Measurements from ENCODE around the gene PRKAG2. TPM values are rescaled to one million over a fixed set of nuclear protein-coding genes. Genes with fewer than 3 reads are reported as not detected.

The PRKAG2 gene
- total and polyA plus RNA-seq, 2 experiments from 2014 or later, result 9.1 to 14.9 TPM

DNA sequence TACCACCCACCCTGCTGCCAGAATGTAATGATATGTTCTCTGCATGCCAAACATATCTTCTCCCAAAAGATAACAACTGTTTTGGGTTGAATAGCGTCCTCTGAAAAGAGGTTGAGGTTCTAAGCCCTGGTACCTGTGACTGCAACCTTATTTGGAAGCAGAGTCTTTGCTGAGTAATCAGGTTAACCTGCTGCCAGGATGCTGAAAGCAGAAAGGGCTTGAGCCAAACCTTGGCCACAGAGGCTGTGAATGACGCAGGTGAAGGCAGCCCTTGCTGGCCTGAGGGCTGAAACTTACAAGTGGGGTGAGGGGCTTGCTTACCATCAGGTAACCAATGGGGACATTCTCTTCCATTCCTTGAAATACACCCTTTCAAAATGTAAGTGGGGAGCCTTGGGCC, 205.4 kb downstream of the PRKAG2 start:
- Mint-ChIP-seq H3K36me3 (ENCODE audit: low read depth) (no peaks in the 10 kb centered on the region; the same call in 2 of the 3 replicates), H3K9me3 (peaks cover 6% of the 10 kb centered on the region; the same call in 2 of the 3 replicates), H3K27ac (no peak overlapping the region), H3K4me3 (no peak overlapping the region), H3K4me1 (peaks cover 19% of the 10 kb centered on the region), H3K27me3 (ENCODE audit: insufficient read depth, low read depth, poor library complexity) (peaks cover 4% of the 10 kb centered on the region)
- Histone ChIP-seq H3K4me1 (ENCODE audit: insufficient read depth) (no peaks in the 10 kb centered on the region; the same call in 1 of the 2 replicates), H3K27ac (ENCODE audit: low read depth) (no peak overlapping the region), H3K4me2 (no peak overlapping the region), H2AFZ (no peak overlapping the region), H4K20me1 (replicated peaks; ENCODE audit: insufficient read depth) (no peaks in the 10 kb centered on the region), H3K4me3 (no peak overlapping the region), H3K36me3 (ENCODE audit: insufficient read depth) (no peaks in the 10 kb centered on the region), H3K79me2 (replicated peaks; ENCODE audit: insufficient read depth) (no peaks in the 10 kb centered on the region), H3K9me2 (ENCODE audit: insufficient read depth) (no peaks in the 10 kb centered on the region), H3F3A (replicated peaks; ENCODE audit: low read depth) (no peaks in the 10 kb centered on the region), H3K27me3 (ENCODE audit: insufficient read depth) (no peaks in the 10 kb centered on the region)
- DNase-seq (ENCODE audit: low spot score) (peak; percentile 53), ATAC-seq (peak; percentile 84)
- TF ChIP-seq REST (IDR thresholded peaks at IDR 0.05; ENCODE audit: unreplicated experiment) (no peak), EZH2phosphoT487 (IDR thresholded peaks at IDR 0.05; ENCODE audit: unreplicated experiment) (no peak), ZNF331 (CRISPR knock-in tag; IDR thresholded peaks at IDR 0.05; ENCODE audit: low read depth) (no peak), NANOG (IDR thresholded peaks at IDR 0.05; ENCODE audit: borderline replicate concordance) (no peak)

GRCh38 chr7:151669762-151670161, 207.2 kb downstream of the PRKAG2 start:
- no peak overlapping the region for H3K27ac ChIP-seq (ENCODE audit: low read depth)
- H3K36me3 Mint-ChIP-seq (ENCODE audit: low read depth), result no peaks in the 10 kb centered on the region; the same call in 2 of the 3 replicates
- no peaks in the 10 kb centered on the region for H3K36me3 ChIP-seq (ENCODE audit: insufficient read depth)
- no peaks in the 10 kb centered on the region for H3K27me3 Mint-ChIP-seq (ENCODE audit: insufficient read depth, low read depth, poor library complexity)
- DNase-seq (ENCODE audit: low spot score) (no peak), ATAC-seq (no peak)
- no peak overlapping the region for H3K4me2 ChIP-seq
- H3K4me3 Mint-ChIP-seq, result no peak overlapping the region
- H4K20me1 ChIP-seq (replicated peaks; ENCODE audit: insufficient read depth), result no peaks in the 10 kb centered on the region
- H3K9me2 ChIP-seq (ENCODE audit: insufficient read depth), result no peaks in the 10 kb centered on the region
- peaks cover 6% of the 10 kb centered on the region; the same call in 2 of the 3 replicates for H3K9me3 Mint-ChIP-seq
- H3K4me3 ChIP-seq, result no peak overlapping the region
- H3K27me3 ChIP-seq (ENCODE audit: insufficient read depth), result no peaks in the 10 kb centered on the region
- no peaks in the 10 kb centered on the region for H3K79me2 ChIP-seq (replicated peaks; ENCODE audit: insufficient read depth)
- H3K4me1 ChIP-seq (ENCODE audit: insufficient read depth), result no peaks in the 10 kb centered on the region; the same call in 1 of the 2 replicates
- no peak overlapping the region for H2AFZ ChIP-seq
- no peak overlapping the region for H3K27ac Mint-ChIP-seq
- H3K4me1 Mint-ChIP-seq, result peaks cover 19% of the 10 kb centered on the region
- no peaks in the 10 kb centered on the region for H3F3A ChIP-seq (replicated peaks; ENCODE audit: low read depth)
- TF ChIP-seq CREB1 (CRISPR knock-in tag; IDR thresholded peaks at IDR 0.05; ENCODE audit: low read depth), result no peak
- no peak for TF ChIP-seq POLR2AphosphoS5 (IDR thresholded peaks at IDR 0.05; ENCODE audit: low read depth)
- TF ChIP-seq, protein P1, sequence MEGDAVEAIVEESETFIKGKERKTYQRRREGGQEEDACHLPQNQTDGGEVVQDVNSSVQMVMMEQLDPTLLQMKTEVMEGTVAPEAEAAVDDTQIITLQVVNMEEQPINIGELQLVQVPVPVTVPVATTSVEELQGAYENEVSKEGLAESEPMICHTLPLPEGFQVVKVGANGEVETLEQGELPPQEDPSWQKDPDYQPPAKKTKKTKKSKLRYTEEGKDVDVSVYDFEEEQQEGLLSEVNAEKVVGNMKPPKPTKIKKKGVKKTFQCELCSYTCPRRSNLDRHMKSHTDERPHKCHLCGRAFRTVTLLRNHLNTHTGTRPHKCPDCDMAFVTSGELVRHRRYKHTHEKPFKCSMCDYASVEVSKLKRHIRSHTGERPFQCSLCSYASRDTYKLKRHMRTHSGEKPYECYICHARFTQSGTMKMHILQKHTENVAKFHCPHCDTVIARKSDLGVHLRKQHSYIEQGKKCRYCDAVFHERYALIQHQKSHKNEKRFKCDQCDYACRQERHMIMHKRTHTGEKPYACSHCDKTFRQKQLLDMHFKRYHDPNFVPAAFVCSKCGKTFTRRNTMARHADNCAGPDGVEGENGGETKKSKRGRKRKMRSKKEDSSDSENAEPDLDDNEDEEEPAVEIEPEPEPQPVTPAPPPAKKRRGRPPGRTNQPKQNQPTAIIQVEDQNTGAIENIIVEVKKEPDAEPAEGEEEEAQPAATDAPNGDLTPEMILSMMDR (conservative IDR thresholded peaks at IDR 0.05; ENCODE audit: low read depth in 2 of 2), result no peak
- no peak for TF ChIP-seq ETS1 (IDR thresholded peaks at IDR 0.05)
- TF ChIP-seq, protein P2, sequence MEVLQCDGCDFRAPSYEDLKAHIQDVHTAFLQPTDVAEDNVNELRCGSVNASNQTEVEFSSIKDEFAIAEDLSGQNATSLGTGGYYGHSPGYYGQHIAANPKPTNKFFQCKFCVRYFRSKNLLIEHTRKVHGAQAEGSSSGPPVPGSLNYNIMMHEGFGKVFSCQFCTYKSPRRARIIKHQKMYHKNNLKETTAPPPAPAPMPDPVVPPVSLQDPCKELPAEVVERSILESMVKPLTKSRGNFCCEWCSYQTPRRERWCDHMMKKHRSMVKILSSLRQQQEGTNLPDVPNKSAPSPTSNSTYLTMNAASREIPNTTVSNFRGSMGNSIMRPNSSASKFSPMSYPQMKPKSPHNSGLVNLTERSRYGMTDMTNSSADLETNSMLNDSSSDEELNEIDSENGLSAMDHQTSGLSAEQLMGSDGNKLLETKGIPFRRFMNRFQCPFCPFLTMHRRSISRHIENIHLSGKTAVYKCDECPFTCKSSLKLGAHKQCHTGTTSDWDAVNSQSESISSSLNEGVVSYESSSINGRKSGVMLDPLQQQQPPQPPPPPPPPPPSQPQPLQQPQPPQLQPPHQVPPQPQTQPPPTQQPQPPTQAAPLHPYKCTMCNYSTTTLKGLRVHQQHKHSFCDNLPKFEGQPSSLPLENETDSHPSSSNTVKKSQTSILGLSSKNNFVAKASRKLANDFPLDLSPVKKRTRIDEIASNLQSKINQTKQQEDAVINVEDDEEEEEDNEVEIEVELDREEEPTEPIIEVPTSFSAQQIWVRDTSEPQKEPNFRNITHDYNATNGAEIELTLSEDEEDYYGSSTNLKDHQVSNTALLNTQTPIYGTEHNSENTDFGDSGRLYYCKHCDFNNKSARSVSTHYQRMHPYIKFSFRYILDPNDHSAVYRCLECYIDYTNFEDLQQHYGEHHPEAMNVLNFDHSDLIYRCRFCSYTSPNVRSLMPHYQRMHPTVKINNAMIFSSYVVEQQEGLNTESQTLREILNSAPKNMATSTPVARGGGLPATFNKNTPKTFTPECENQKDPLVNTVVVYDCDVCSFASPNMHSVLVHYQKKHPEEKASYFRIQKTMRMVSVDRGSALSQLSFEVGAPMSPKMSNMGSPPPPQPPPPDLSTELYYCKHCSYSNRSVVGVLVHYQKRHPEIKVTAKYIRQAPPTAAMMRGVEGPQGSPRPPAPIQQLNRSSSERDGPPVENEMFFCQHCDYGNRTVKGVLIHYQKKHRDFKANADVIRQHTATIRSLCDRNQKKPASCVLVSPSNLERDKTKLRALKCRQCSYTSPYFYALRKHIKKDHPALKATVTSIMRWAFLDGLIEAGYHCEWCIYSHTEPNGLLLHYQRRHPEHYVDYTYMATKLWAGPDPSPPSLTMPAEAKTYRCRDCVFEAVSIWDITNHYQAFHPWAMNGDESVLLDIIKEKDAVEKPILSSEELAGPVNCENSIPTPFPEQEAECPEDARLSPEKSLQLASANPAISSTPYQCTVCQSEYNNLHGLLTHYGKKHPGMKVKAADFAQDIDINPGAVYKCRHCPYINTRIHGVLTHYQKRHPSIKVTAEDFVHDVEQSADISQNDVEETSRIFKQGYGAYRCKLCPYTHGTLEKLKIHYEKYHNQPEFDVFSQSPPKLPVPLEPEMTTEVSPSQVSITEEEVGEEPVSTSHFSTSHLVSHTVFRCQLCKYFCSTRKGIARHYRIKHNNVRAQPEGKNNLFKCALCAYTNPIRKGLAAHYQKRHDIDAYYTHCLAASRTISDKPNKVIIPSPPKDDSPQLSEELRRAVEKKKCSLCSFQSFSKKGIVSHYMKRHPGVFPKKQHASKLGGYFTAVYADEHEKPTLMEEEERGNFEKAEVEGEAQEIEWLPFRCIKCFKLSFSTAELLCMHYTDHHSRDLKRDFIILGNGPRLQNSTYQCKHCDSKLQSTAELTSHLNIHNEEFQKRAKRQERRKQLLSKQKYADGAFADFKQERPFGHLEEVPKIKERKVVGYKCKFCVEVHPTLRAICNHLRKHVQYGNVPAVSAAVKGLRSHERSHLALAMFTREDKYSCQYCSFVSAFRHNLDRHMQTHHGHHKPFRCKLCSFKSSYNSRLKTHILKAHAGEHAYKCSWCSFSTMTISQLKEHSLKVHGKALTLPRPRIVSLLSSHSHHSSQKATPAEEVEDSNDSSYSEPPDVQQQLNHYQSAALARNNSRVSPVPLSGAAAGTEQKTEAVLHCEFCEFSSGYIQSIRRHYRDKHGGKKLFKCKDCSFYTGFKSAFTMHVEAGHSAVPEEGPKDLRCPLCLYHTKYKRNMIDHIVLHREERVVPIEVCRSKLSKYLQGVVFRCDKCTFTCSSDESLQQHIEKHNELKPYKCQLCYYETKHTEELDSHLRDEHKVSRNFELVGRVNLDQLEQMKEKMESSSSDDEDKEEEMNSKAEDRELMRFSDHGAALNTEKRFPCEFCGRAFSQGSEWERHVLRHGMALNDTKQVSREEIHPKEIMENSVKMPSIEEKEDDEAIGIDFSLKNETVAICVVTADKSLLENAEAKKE (CRISPR knock-in tag; IDR thresholded peaks at IDR 0.05), result no peak
